Measurements from ENCODE around the gene R3HDM2.

R3HDM2 gene

GRCh38 chr12:57261428-57261865 is 169.4 kb downstream of the R3HDM2 start:
- DNase-seq = peak; percentile 81

GRCh38 chr12:57260366-57260765 is 170.5 kb downstream of the R3HDM2 start:
- DNase-seq = no peak

GRCh38 chr12:57258977-57259970 is 171.6 kb downstream of the R3HDM2 start:
- DNase-seq = no peak

GRCh38 chr12:57255916-57256315 is 174.9 kb downstream of the R3HDM2 start:
- no peak for DNase-seq

GRCh38 chr12:57254506-57255280 is 176.2 kb downstream of the R3HDM2 start:
- no peak for DNase-seq

GRCh38 chr12:57250956-57251355 is 179.9 kb downstream of the R3HDM2 start, which contains the start of gene STAC3:
Gene STAC3, minus strand, starts transcription at chr12:57251187. Its CDS starts 1,551 bp downstream, at chr12:57249636.
- DNase-seq = no peak

- DNase-seq = no peak
Measured at GRCh38 chr12:57250541-57250940, 180.3 kb downstream of the R3HDM2 start.

- no peak for DNase-seq
Measured at GRCh38 chr12:57248934-57249742, 181.7 kb downstream of the R3HDM2 start.

GRCh38 chr12:57247041-57247440 is 183.8 kb downstream of the R3HDM2 start:
- no peak for DNase-seq

- DNase-seq = no peak
Measured at GRCh38 chr12:57244312-57244696, 186.5 kb downstream of the R3HDM2 start.

GRCh38 chr12:57243521-57244311 is 187.1 kb downstream of the R3HDM2 start:
- peak; percentile 75 for DNase-seq

- DNase-seq = peak; percentile 90
Measured at GRCh38 chr12:57242691-57243454, 188.0 kb downstream of the R3HDM2 start.

- DNase-seq = no peak
Measured at GRCh38 chr12:57242329-57242690, 188.5 kb downstream of the R3HDM2 start.

GRCh38 chr12:57241402-57242310 is 189.2 kb downstream of the R3HDM2 start:
- DNase-seq = peak; percentile 28

GRCh38 chr12:57240926-57241401 is 189.9 kb downstream of the R3HDM2 start:
- DNase-seq = peak; percentile 52

- DNase-seq = peak; percentile 82
Measured at GRCh38 chr12:57240066-57240921, 190.5 kb downstream of the R3HDM2 start.

GRCh38 chr12:57239587-57240065 is 191.2 kb downstream of the R3HDM2 start:
- peak; percentile 69 for DNase-seq

GRCh38 chr12:57238854-57239554 is 191.8 kb downstream of the R3HDM2 start:
- DNase-seq = peak; percentile 84
